Ishikawa (cell line): ENCODE results near the gene ANKIB1.

ENCODE experiments used
- CEBPB ChIP-seq: IDR thresholded peaks from 2 replicates; pipeline ENCODE4 v1.6.1; 2012
- CREB1 ChIP-seq: IDR thresholded peaks from 2 replicates; pipeline ENCODE4 v1.6.1; 2012; ENCODE audit warnings: low read depth
- EGR1 ChIP-seq: IDR thresholded peaks from 2 replicates; pipeline ENCODE4 v1.6.1; 2012
- EP300 ChIP-seq: IDR thresholded peaks from 2 replicates; pipeline ENCODE4 v1.6.1; 2012; ENCODE audit warnings: borderline replicate concordance
- FOXM1 ChIP-seq: IDR thresholded peaks from 2 replicates; pipeline ENCODE4 v1.6.1; 2012; ENCODE audit warnings: low read depth, borderline replicate concordance
- NFIC ChIP-seq: IDR thresholded peaks from 2 replicates; pipeline ENCODE4 v1.6.1; 2012
- RAD21 ChIP-seq: IDR thresholded peaks from 2 replicates; pipeline ENCODE4 v1.6.1; 2012; ENCODE audit warnings: low read depth
- TAF1 ChIP-seq: IDR thresholded peaks from 2 replicates; pipeline ENCODE4 v1.6.1; 2012; ENCODE audit warnings: low read depth, mild to moderate bottlenecking
- TCF12 ChIP-seq: IDR thresholded peaks from 2 replicates; pipeline ENCODE4 v1.6.1; 2012; ENCODE audit warnings: low read depth
- TEAD4 ChIP-seq: IDR thresholded peaks from 2 replicates; pipeline ENCODE4 v1.6.1; 2012
- YY1 ChIP-seq: IDR thresholded peaks from 2 replicates; pipeline ENCODE4 v1.6.1; 2012; ENCODE audit warnings: low read depth
- ZBTB7A ChIP-seq: IDR thresholded peaks from 2 replicates; pipeline ENCODE4 v1.6.1; 2012; ENCODE audit warnings: low read depth
- TF ChIP-seq, protein P1 (sequence below): IDR thresholded peaks from 2 replicates; pipeline ENCODE4 v1.6.1; 2012; ENCODE audit warnings: low read depth, mild to moderate bottlenecking
- TF ChIP-seq, protein P2 (sequence below): IDR thresholded peaks from 2 replicates; pipeline ENCODE4 v1.6.1; 2012
- TF ChIP-seq, protein P3 (sequence below): IDR thresholded peaks from 2 replicates; pipeline ENCODE4 v1.6.1; 2012

ANKIB1 gene

DNA sequence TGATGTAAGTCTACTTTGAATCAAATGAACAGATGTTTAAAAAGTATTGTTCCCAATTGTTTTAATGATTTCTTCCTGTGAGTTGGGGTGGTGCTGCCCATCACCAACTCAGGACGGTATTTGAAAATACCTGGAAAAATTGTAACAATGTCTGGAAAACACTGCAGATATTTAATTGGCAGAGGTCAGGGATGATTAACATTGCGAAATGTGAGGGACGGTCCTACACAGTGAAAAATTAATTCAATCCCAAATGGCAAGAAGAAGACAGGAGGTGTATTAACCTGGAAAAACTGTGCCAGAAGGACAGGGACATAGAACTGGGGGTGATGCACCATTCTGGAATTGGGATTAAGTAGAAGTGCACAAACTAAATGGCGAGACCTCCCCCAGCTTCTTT, 29.6 kb downstream of the ANKIB1 start:
- TF ChIP-seq CEBPB, result no peak
- no peak for TF ChIP-seq TCF12
- no peak for TF ChIP-seq TEAD4
- TF ChIP-seq, protein P1, sequence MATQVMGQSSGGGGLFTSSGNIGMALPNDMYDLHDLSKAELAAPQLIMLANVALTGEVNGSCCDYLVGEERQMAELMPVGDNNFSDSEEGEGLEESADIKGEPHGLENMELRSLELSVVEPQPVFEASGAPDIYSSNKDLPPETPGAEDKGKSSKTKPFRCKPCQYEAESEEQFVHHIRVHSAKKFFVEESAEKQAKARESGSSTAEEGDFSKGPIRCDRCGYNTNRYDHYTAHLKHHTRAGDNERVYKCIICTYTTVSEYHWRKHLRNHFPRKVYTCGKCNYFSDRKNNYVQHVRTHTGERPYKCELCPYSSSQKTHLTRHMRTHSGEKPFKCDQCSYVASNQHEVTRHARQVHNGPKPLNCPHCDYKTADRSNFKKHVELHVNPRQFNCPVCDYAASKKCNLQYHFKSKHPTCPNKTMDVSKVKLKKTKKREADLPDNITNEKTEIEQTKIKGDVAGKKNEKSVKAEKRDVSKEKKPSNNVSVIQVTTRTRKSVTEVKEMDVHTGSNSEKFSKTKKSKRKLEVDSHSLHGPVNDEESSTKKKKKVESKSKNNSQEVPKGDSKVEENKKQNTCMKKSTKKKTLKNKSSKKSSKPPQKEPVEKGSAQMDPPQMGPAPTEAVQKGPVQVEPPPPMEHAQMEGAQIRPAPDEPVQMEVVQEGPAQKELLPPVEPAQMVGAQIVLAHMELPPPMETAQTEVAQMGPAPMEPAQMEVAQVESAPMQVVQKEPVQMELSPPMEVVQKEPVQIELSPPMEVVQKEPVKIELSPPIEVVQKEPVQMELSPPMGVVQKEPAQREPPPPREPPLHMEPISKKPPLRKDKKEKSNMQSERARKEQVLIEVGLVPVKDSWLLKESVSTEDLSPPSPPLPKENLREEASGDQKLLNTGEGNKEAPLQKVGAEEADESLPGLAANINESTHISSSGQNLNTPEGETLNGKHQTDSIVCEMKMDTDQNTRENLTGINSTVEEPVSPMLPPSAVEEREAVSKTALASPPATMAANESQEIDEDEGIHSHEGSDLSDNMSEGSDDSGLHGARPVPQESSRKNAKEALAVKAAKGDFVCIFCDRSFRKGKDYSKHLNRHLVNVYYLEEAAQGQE, result no peak
- no peak for TF ChIP-seq TAF1
- TF ChIP-seq ZBTB7A, result no peak
- TF ChIP-seq, protein P2, sequence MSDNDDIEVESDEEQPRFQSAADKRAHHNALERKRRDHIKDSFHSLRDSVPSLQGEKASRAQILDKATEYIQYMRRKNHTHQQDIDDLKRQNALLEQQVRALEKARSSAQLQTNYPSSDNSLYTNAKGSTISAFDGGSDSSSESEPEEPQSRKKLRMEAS, result no peak
- no peak for TF ChIP-seq NFIC
- no peak for TF ChIP-seq FOXM1
- TF ChIP-seq EGR1, result no peak
- TF ChIP-seq RAD21, result no peak
- TF ChIP-seq YY1, result no peak
- TF ChIP-seq, protein P3, sequence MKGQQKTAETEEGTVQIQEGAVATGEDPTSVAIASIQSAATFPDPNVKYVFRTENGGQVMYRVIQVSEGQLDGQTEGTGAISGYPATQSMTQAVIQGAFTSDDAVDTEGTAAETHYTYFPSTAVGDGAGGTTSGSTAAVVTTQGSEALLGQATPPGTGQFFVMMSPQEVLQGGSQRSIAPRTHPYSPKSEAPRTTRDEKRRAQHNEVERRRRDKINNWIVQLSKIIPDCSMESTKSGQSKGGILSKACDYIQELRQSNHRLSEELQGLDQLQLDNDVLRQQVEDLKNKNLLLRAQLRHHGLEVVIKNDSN, result no peak
- TF ChIP-seq CREB1, result no peak
- no peak for TF ChIP-seq EP300

DNA sequence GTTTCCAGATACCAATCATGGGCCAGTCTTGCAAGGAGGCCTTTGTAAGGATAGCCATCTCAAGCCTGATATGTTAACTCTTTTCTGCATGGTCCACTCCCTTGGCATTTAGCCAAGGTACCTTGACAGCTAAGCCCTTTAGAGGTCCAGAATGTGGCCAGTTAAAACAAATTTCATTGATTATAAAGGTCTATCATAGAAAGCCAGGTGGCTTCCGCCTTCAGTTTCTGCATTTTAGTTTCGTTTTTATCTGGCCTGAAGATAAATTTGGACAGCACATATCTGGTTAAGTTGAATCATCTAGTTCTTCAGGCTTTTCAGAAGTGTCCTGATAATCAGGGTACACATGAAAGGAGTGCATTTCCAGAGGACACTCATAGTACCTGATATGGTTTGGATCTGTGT, 30.7 kb downstream of the ANKIB1 start:
- TF ChIP-seq TEAD4 (no peak), TAF1 (no peak), CEBPB (no peak), EGR1 (no peak), EP300 (no peak), RAD21 (no peak), NFIC (no peak), TCF12 (no peak), CREB1 (no peak), YY1 (no peak), FOXM1 (no peak), ZBTB7A (no peak)
- TF ChIP-seq, protein P1, result no peak
- TF ChIP-seq, protein P3, result no peak
- TF ChIP-seq, protein P2, result no peak

DNA sequence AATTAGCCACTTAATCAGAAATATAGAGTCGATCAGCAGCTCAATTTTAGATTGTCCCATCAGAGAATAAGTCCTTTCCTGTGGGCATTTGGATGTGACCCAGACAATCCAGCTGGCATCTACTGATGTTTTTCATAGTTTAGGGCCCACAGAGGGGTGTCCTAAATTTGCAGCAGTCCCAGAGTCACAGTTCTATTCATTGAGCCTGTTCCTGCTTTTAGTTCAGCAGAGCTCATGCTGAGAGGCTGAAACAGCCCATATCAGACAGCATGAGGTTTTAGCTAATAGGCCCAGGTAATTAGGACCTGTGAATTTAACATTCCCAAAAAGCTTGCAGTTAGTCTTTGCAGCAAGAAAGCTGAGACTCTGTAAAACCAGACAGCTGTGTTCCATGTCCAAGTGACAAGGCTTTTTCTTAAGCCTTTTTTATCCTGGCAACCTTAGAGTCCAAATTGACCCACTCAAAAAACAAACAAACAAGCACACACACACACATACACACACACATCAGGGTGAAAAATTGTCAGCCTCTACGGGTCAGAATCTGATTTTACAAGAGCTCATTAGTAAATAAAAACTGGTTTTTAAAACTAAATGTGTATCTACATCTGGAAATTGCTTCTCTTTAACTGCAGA, 33.7 kb downstream of the ANKIB1 start:
- TF ChIP-seq, protein P2, result no peak
- TF ChIP-seq TAF1 (no peak), TEAD4 (no peak), CEBPB (no peak), RAD21 (no peak), EP300 (no peak), TCF12 (no peak), EGR1 (no peak), YY1 (no peak), FOXM1 (no peak), NFIC (no peak), ZBTB7A (no peak), CREB1 (no peak)
- TF ChIP-seq, protein P3, result no peak
- TF ChIP-seq, protein P1, result no peak

DNA sequence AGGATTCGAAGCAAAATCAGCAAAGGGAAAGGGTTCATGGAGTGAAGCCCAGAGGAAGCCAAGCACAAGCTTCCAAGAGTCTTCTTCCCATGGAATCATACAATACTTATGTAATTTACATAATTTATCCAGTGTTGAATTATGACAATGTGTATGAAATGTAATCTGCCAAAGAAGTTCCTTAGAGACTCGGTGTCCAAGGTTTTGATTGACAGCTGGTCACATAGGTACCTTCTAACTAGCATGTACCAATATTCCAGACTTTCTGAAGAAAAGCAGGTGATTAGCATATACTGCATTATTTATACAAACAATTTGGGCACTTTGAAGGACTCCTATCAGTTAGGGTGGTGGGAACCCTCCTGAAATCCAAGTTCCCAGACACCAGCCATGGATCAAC, 35.3 kb downstream of the ANKIB1 start:
- no peak for TF ChIP-seq CREB1
- TF ChIP-seq, protein P2, result no peak
- TF ChIP-seq EGR1, result no peak
- no peak for TF ChIP-seq TCF12
- no peak for TF ChIP-seq NFIC
- no peak for TF ChIP-seq TEAD4
- TF ChIP-seq TAF1, result no peak
- TF ChIP-seq CEBPB, result no peak
- TF ChIP-seq RAD21, result no peak
- TF ChIP-seq YY1, result no peak
- no peak for TF ChIP-seq EP300
- TF ChIP-seq ZBTB7A, result no peak
- TF ChIP-seq, protein P3, result no peak
- no peak for TF ChIP-seq FOXM1
- TF ChIP-seq, protein P1, result no peak
